Measurements from ENCODE around the gene NTN3. TPM values are rescaled to one million over a fixed set of nuclear protein-coding genes. Genes with fewer than 3 reads are reported as not detected.

The NTN3 gene
- total RNA-seq, 2 experiments from 2014 or later, result not detected

DNA sequence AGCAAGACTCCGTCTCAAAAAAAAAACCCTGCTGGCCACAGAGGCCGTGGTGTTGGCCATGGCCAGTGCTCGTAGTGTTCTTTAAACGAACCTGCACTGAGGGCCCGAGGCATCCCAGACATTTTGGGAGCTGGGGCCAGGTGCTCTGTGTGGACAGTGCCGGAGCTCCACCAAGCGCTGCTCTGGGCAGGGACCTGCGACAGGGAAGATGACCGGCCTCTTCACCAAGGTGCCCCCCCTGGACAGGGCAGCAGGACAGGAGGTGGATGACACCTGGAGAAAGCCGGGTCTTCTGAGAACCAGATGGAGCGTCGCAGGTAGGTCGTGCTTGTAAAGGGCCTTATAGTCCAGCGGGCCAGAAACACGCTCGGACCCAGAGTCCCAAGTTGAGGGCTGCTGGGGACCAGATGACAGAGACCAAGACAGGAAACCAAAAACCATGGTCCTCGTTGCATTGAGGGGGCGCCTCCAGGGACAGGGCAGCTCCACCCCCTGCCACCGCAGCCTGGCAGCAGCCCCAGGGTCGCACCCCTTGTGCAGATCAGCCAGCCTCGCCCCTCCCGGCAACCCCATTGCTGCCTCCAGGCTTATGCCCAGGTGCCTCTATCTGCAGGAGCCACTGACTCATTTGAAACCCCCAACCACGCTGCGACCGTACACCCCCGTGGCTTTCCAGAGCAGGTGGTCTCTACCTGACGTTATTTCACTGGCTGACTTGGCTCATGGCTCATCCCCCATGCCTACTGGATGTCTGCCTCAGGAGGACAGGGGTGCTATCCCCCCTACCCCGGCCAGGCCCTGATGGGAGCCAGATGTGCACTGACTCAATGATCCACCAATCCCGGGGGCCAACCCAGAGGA is 4.2 kb upstream of the NTN3 start:
- TF ChIP-seq, protein P1, sequence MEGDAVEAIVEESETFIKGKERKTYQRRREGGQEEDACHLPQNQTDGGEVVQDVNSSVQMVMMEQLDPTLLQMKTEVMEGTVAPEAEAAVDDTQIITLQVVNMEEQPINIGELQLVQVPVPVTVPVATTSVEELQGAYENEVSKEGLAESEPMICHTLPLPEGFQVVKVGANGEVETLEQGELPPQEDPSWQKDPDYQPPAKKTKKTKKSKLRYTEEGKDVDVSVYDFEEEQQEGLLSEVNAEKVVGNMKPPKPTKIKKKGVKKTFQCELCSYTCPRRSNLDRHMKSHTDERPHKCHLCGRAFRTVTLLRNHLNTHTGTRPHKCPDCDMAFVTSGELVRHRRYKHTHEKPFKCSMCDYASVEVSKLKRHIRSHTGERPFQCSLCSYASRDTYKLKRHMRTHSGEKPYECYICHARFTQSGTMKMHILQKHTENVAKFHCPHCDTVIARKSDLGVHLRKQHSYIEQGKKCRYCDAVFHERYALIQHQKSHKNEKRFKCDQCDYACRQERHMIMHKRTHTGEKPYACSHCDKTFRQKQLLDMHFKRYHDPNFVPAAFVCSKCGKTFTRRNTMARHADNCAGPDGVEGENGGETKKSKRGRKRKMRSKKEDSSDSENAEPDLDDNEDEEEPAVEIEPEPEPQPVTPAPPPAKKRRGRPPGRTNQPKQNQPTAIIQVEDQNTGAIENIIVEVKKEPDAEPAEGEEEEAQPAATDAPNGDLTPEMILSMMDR (IDR thresholded peaks at IDR 0.05), result no peak
- no peaks in the 10 kb centered on the region for H3K9me3 Mint-ChIP-seq
- no peak overlapping the region for H3K27ac Mint-ChIP-seq
- H3K4me3 Mint-ChIP-seq, result no peak overlapping the region
- ATAC-seq (ENCODE audit: poor library complexity) (no peak), DNase-seq (no peak)
- Histone ChIP-seq H3K36me3 (ENCODE audit: insufficient read depth, low read length) (no peaks in the 10 kb centered on the region), H3K9me3 (ENCODE audit: control insufficient read depth in 1 of 2, insufficient read depth in 1 of 2, low read length in 2 of 2) (peaks cover 0 to 2% of the 10 kb centered on the region in 2 experiments), H3K4me3 (ENCODE audit: low read length) (no peak overlapping the region), H3K27me3 (ENCODE audit: control insufficient read depth in 1 of 2, insufficient read depth in 2 of 2, low read length in 2 of 2) (peaks cover 29 to 43% of the 10 kb centered on the region in 2 experiments), H3K4me1 (ENCODE audit: insufficient read depth, low read length) (peaks cover 21% of the 10 kb centered on the region), H3K27ac (ENCODE audit: low read depth in 1 of 2, low read length in 2 of 2) (no peak overlapping the region)
- H3K27me3 Mint-ChIP-seq, result peaks cover 32% of the 10 kb centered on the region
- no peaks in the 10 kb centered on the region for H3K4me1 Mint-ChIP-seq (ENCODE audit: low read depth)
- ChIA-PET POLR2A (no interaction called here), CTCF (no interaction called here)
- no peaks in the 10 kb centered on the region for H3K36me3 Mint-ChIP-seq (ENCODE audit: low read depth)
- intact Hi-C loops (cut with DNase I, micrococcal nuclease), result no loop called here

DNA sequence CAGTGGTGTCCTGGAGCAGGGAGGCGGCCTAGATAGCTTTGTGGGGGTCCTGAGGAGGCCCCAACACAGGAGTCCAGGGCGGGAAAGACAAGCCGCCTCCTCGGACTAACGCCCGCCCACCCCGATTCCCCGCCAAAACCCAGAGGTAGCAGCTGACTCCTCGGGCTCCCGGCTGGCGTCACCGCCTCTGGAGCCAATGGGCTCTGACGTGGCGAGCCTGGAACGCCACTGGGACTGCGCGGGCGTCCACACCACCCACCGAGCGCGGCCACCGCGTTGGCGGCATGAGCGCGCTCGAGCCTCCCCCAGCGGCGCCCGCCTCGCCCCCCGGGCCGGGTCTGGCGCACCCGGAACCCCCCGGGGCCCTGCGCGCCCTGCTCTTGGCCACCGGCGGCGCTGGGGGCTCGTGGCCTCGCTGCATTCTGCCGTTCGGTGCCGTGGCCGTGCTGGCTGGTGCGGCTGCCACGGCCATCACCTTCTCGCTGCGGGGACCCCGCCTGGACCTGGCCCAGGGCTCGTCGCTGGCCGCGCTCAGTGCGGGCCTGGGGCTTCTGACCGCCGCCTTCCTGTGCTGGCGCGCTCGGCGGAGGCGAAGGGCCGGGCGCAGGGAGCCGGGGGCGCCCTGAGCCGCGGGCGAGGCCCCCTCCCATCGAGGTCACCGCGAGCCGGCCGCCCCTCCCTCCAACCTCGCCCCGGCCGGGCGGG is 3.4 kb upstream of the NTN3 start:
- no peaks in the 10 kb centered on the region for H3K36me3 Mint-ChIP-seq (ENCODE audit: low read depth)
- TF ChIP-seq, protein P1 (IDR thresholded peaks at IDR 0.05), result no peak
- Histone ChIP-seq H3K4me1 (ENCODE audit: insufficient read depth, low read length) (peaks cover 28% of the 10 kb centered on the region), H3K27ac (ENCODE audit: low read depth in 1 of 2, low read length in 2 of 2) (no peak overlapping the region), H3K9me3 (ENCODE audit: control insufficient read depth in 1 of 2, insufficient read depth in 1 of 2, low read length in 2 of 2) (peaks cover 0 to 8% of the 10 kb centered on the region in 2 experiments), H3K36me3 (ENCODE audit: insufficient read depth, low read length) (no peaks in the 10 kb centered on the region), H3K27me3 (ENCODE audit: control insufficient read depth in 1 of 2, insufficient read depth in 2 of 2, low read length in 2 of 2) (peaks cover 36 to 50% of the 10 kb centered on the region in 2 experiments), H3K4me3 (ENCODE audit: low read length) (no peak overlapping the region)
- ChIA-PET CTCF (interaction anchor here (0.6 kb wide), 1 partner anchor 1800 kb away, joined by 3 read pairs; no protein-coding TSS in a partner anchor), POLR2A (no interaction called here)
- H3K4me1 Mint-ChIP-seq (ENCODE audit: low read depth), result no peaks in the 10 kb centered on the region
- no peaks in the 10 kb centered on the region for H3K9me3 Mint-ChIP-seq
- ATAC-seq (ENCODE audit: poor library complexity) (peak; percentile 42), DNase-seq (no peak)
- H3K4me3 Mint-ChIP-seq, result no peak overlapping the region
- intact Hi-C loops (cut with DNase I, micrococcal nuclease), result no loop called here
- peaks cover 32% of the 10 kb centered on the region for H3K27me3 Mint-ChIP-seq
- no peak overlapping the region for H3K27ac Mint-ChIP-seq

DNA sequence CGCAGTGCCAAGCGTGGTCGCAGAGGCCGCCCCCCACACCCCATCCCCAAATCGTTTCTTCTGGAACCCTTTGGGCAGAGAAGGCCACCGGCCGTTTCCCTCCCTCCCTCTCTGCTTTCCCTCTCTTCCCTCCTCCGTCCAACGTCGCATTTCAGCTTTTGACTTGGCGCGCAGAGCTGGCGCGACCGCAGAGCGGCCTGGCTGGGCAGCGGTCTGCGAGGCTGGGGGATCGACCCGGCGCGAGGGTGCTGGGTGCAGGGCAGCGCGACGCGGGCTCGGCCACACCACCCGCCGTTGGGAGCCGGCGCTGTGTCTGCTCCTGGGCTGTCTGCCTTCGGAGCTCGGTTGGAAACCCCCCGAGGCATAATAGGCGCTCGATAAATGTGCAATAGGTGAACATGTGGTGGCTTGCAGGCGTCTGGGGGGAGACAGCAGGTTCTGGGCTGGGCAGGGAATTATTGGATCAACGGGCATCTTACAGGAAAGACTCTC is 2.8 kb upstream of the NTN3 start:
- Mint-ChIP-seq H3K4me3 (no peak overlapping the region), H3K9me3 (no peaks in the 10 kb centered on the region), H3K27me3 (peaks cover 38% of the 10 kb centered on the region), H3K4me1 (ENCODE audit: low read depth) (peaks cover 4% of the 10 kb centered on the region), H3K27ac (no peak overlapping the region), H3K36me3 (ENCODE audit: low read depth) (no peaks in the 10 kb centered on the region)
- Histone ChIP-seq H3K27me3 (ENCODE audit: control insufficient read depth in 1 of 2, insufficient read depth in 2 of 2, low read length in 2 of 2) (peaks cover 42 to 56% of the 10 kb centered on the region in 2 experiments), H3K36me3 (ENCODE audit: insufficient read depth, low read length) (no peaks in the 10 kb centered on the region), H3K9me3 (ENCODE audit: control insufficient read depth in 1 of 2, insufficient read depth in 1 of 2, low read length in 2 of 2) (peaks cover 0 to 11% of the 10 kb centered on the region in 2 experiments), H3K4me3 (ENCODE audit: low read length) (no peak overlapping the region), H3K4me1 (ENCODE audit: insufficient read depth, low read length) (peaks cover 34% of the 10 kb centered on the region), H3K27ac (ENCODE audit: low read depth in 1 of 2, low read length in 2 of 2) (no peak overlapping the region)
- POLR2A ChIA-PET, result interaction anchor here (1.0 kb wide), 1 partner anchor 8 kb away, joined by 3 read pairs; the partner anchor contains the start of gene TEDC2
- ATAC-seq (ENCODE audit: poor library complexity) (peak; percentile 43), DNase-seq (peak in 2 of 14 experiments; percentile 50 to 56)
- intact Hi-C loops (cut with DNase I, micrococcal nuclease), result no loop called here
- CTCF ChIA-PET, result no interaction called here
- TF ChIP-seq, protein P1 (IDR thresholded peaks at IDR 0.05), result no peak

Measured in CD4-positive, alpha-beta T cell (primary cell).